ENCODE measurements around the gene OBI1.

OBI1 gene

GRCh38 chr13:78658630-78659449 lies at the start of gene OBI1 (continued):
- TF ChIP-seq GLIS2 (tag by site-specific recombination; IDR thresholded peaks at IDR 0.05) (peak; percentile 78), ZBTB21 (tag by site-specific recombination; IDR thresholded peaks at IDR 0.05) (no peak), ZNF26 (tag by site-specific recombination; IDR thresholded peaks at IDR 0.05) (no peak), MEIS1 (CRISPR knock-in tag; IDR thresholded peaks at IDR 0.05; ENCODE audit: borderline replicate concordance) (no peak), ZNF138 (tag by site-specific recombination; IDR thresholded peaks at IDR 0.05; ENCODE audit: borderline replicate concordance) (no peak), ZSCAN23 (tag by site-specific recombination; IDR thresholded peaks at IDR 0.05) (no peak), ZNF629 (tag by site-specific recombination; IDR thresholded peaks at IDR 0.05) (peak; percentile 51; the same call in 1 of the 2 replicates), ZBTB1 (tag by site-specific recombination; IDR thresholded peaks at IDR 0.05) (no peak), ZBTB20 (tag by site-specific recombination; IDR thresholded peaks at IDR 0.05) (peak; percentile 27; the same call in 1 of the 2 replicates), KLF1 (tag by site-specific recombination; IDR thresholded peaks at IDR 0.05) (0 out of 2 replicates have a peak, but pooled peaks have one; percentile 26), ZNF121 (tag by site-specific recombination; IDR thresholded peaks at IDR 0.05) (no peak), ZNF560 (tag by site-specific recombination; IDR thresholded peaks at IDR 0.05; ENCODE audit: borderline replicate concordance) (no peak), ZNF544 (tag by site-specific recombination; IDR thresholded peaks at IDR 0.05) (no peak), ZNF664 (tag by site-specific recombination; IDR thresholded peaks at IDR 0.05) (no peak), FEZF1 (tag by site-specific recombination; IDR thresholded peaks at IDR 0.05) (no peak), ZNF626 (tag by site-specific recombination; IDR thresholded peaks at IDR 0.05) (no peak), ZNF391 (tag by site-specific recombination; IDR thresholded peaks at IDR 0.05; ENCODE audit: borderline replicate concordance, low read depth) (peak; percentile 51; the same call in 1 of the 2 replicates), ZNF37A (tag by site-specific recombination; IDR thresholded peaks at IDR 0.05) (no peak), SP3 (tag by site-specific recombination; IDR thresholded peaks at IDR 0.05) (peak; percentile 73), ZNF248 (tag by site-specific recombination; IDR thresholded peaks at IDR 0.05) (no peak), ZNF433 (tag by site-specific recombination; IDR thresholded peaks at IDR 0.05; ENCODE audit: low read depth) (no peak), KLF7 (tag by site-specific recombination; IDR thresholded peaks at IDR 0.05; ENCODE audit: borderline replicate concordance) (no peak), OSR2 (tag by site-specific recombination; IDR thresholded peaks at IDR 0.05) (no peak), SP7 (tag by site-specific recombination; IDR thresholded peaks at IDR 0.05) (peak; percentile 81), WT1 (tag by site-specific recombination; IDR thresholded peaks at IDR 0.05) (peak; percentile 36; the same call in 1 of the 2 replicates), ZBTB48 (tag by site-specific recombination; IDR thresholded peaks at IDR 0.05) (no peak), ZNF529 (tag by site-specific recombination; IDR thresholded peaks at IDR 0.05; ENCODE audit: insufficient replicate concordance) (no peak), ZNF416 (tag by site-specific recombination; IDR thresholded peaks at IDR 0.05) (no peak), ZNF394 (tag by site-specific recombination; IDR thresholded peaks at IDR 0.05; ENCODE audit: borderline replicate concordance) (peak; percentile 91), ZNF549 (tag by site-specific recombination; IDR thresholded peaks at IDR 0.05) (no peak), ZFP3 (tag by site-specific recombination; IDR thresholded peaks at IDR 0.05; ENCODE audit: low read depth) (no peak), ZNF16 (tag by site-specific recombination; IDR thresholded peaks at IDR 0.05; ENCODE audit: low read depth) (no peak), ZNF658 (tag by site-specific recombination; IDR thresholded peaks at IDR 0.05) (no peak)
- TF ChIP-seq, protein P1, sequence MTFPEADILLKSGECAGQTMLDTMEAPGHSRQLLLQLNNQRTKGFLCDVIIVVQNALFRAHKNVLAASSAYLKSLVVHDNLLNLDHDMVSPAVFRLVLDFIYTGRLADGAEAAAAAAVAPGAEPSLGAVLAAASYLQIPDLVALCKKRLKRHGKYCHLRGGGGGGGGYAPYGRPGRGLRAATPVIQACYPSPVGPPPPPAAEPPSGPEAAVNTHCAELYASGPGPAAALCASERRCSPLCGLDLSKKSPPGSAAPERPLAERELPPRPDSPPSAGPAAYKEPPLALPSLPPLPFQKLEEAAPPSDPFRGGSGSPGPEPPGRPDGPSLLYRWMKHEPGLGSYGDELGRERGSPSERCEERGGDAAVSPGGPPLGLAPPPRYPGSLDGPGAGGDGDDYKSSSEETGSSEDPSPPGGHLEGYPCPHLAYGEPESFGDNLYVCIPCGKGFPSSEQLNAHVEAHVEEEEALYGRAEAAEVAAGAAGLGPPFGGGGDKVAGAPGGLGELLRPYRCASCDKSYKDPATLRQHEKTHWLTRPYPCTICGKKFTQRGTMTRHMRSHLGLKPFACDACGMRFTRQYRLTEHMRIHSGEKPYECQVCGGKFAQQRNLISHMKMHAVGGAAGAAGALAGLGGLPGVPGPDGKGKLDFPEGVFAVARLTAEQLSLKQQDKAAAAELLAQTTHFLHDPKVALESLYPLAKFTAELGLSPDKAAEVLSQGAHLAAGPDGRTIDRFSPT (tag by site-specific recombination; IDR thresholded peaks at IDR 0.05) = peak; percentile 91
- TF ChIP-seq, protein P2, sequence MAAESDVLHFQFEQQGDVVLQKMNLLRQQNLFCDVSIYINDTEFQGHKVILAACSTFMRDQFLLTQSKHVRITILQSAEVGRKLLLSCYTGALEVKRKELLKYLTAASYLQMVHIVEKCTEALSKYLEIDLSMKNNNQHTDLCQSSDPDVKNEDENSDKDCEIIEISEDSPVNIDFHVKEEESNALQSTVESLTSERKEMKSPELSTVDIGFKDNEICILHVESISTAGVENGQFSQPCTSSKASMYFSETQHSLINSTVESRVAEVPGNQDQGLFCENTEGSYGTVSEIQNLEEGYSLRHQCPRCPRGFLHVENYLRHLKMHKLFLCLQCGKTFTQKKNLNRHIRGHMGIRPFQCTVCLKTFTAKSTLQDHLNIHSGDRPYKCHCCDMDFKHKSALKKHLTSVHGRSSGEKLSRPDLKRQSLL (tag by site-specific recombination; IDR thresholded peaks at IDR 0.05) = no peak
- TF ChIP-seq, protein P3, sequence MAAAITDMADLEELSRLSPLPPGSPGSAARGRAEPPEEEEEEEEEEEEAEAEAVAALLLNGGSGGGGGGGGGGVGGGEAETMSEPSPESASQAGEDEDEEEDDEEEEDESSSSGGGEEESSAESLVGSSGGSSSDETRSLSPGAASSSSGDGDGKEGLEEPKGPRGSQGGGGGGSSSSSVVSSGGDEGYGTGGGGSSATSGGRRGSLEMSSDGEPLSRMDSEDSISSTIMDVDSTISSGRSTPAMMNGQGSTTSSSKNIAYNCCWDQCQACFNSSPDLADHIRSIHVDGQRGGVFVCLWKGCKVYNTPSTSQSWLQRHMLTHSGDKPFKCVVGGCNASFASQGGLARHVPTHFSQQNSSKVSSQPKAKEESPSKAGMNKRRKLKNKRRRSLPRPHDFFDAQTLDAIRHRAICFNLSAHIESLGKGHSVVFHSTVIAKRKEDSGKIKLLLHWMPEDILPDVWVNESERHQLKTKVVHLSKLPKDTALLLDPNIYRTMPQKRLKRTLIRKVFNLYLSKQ (tag by site-specific recombination; IDR thresholded peaks at IDR 0.05; ENCODE audit: borderline replicate concordance) = no peak
